HL-60 (cell line): ENCODE measurements around the gene NR3C2.

Experiments used
- DNase-seq, 2 experiments: peaks; one replicate each; pipeline ENCODE4 v3.0.0-alpha.2; 2010 to 2020; ENCODE audit warnings: low read depth in 1 of 2, low spot score in 1 of 2
- H3K27ac ChIP-seq: fragments of 250-450 bp; sonication (Bioruptor Pico); replicated peaks from 2 replicates; pipeline ENCODE4 v1.5.1; 2020; ENCODE audit warnings: mild to moderate bottlenecking, moderate library complexity
- H3K27me3 ChIP-seq: fragments of 250-450 bp; sonication (Bioruptor Pico); 2 replicates; pipeline ENCODE4 v1.5.1; 2021; ENCODE audit warnings: mild to moderate bottlenecking, moderate library complexity; ENCODE audit not compliant: insufficient read depth, poor library complexity, severe bottlenecking
- H3K4me3 ChIP-seq: replicated peaks from 2 replicates; pipeline ENCODE4 v1.5.1; 2011; ENCODE audit warnings: mild to moderate bottlenecking, control low read depth, low read length; ENCODE audit not compliant: insufficient read depth
- CTCF ChIP-seq: IDR thresholded peaks from one replicate; pipeline ENCODE4 v1.5.1; 2011; ENCODE audit warnings: low read length, control low read depth, inconsistent platforms; ENCODE audit not compliant: insufficient read depth
- GABPA ChIP-seq: IDR thresholded peaks from 2 replicates; pipeline ENCODE4 v1.6.1; 2012; ENCODE audit warnings: low read depth
- POLR2AphosphoS5 ChIP-seq: IDR thresholded peaks from 2 replicates; pipeline ENCODE4 v1.6.1; 2012; ENCODE audit warnings: low read depth
- REST ChIP-seq: IDR thresholded peaks from 2 replicates; pipeline ENCODE4 v1.6.1; 2012; ENCODE audit warnings: low read depth; ENCODE audit not compliant: insufficient replicate concordance
- SPI1 ChIP-seq: IDR thresholded peaks from 2 replicates; pipeline ENCODE4 v1.6.1; 2012; ENCODE audit warnings: low read depth, mild to moderate bottlenecking, borderline replicate concordance

The NR3C2 gene

GRCh38 chr4:148057516-148057915 lies 384.7 kb downstream of the NR3C2 start:
- Histone ChIP-seq H3K27ac (no peak overlapping the region), H3K27me3 (no peaks in the 10 kb centered on the region), H3K4me3 (no peak overlapping the region)
- TF ChIP-seq SPI1 (no peak), POLR2AphosphoS5 (no peak), CTCF (no peak), REST (no peak), GABPA (no peak)
- DNase-seq = no peak

- Histone ChIP-seq H3K4me3 (no peak overlapping the region), H3K27me3 (no peaks in the 10 kb centered on the region), H3K27ac (no peak overlapping the region)
- TF ChIP-seq GABPA = no peak
- TF ChIP-seq SPI1 = peak; percentile 93
- peak; percentile 63 for TF ChIP-seq POLR2AphosphoS5
- TF ChIP-seq REST = no peak
- TF ChIP-seq CTCF = peak; percentile 72
- peak; percentile 87 to 95 for DNase-seq
Measured at GRCh38 chr4:148056879-148057278, 385.3 kb downstream of the NR3C2 start.

GRCh38 chr4:148055844-148056243 lies 386.4 kb downstream of the NR3C2 start:
- H3K27ac ChIP-seq = no peak overlapping the region
- no peak for DNase-seq

More at GRCh38 chr4:148055844-148056243, 386.4 kb downstream of the NR3C2 start:
- TF ChIP-seq GABPA (no peak), SPI1 (no peak), CTCF (no peak), REST (no peak)
- H3K4me3 ChIP-seq = no peak overlapping the region
- no peaks in the 10 kb centered on the region for H3K27me3 ChIP-seq
